Testis (tissue), 3 donors: ENCODE results near the gene MC1R. TPM values are rescaled to one million over a fixed set of nuclear protein-coding genes. Genes with fewer than 3 reads are reported as not detected.
"Not testable (repeated sequence)": the region's sequence is repeated elsewhere in the genome, so short reads cannot be mapped to it uniquely, and the experiment has no call there.

Source experiments
- DNase-seq: peaks from one replicate; pipeline ENCODE4 v3.0.0-alpha.2; 2019
- H3K27ac ChIP-seq, 2 donors: fragments of 200-600 bp; sonication (generic); one replicate each; pipeline ENCODE4 v1.5.1; 2019
- H3K27me3 ChIP-seq: fragments of 200-600 bp; sonication (generic); one replicate; pipeline ENCODE4 v1.5.1; 2019
- H3K36me3 ChIP-seq: fragments of 200-600 bp; sonication (generic); one replicate; pipeline ENCODE4 v1.5.1; 2017; ENCODE audit warnings: low read depth; ENCODE audit errors: missing control alignments
- H3K4me1 ChIP-seq: fragments of 200-600 bp; sonication (generic); one replicate; pipeline ENCODE4 v1.5.1; 2019
- H3K4me3 ChIP-seq, 2 donors: fragments of 200-600 bp; sonication (generic); one replicate each; pipeline ENCODE4 v1.5.1; 2017 to 2019
- H3K9me3 ChIP-seq: fragments of 200-600 bp; sonication (generic); one replicate; pipeline ENCODE4 v1.5.1; 2017
- POLR2A ChIP-seq: fragments of 450-650 bp; IDR thresholded peaks from one replicate; pipeline ENCODE4 v1.6.1; 2017; ENCODE audit warnings: antibody characterized with exemption, mild to moderate bottlenecking, moderate library complexity
- WGBS, 2 donors: methylation state at CpG; one replicate each; pipeline ENCODE4 v1.1.5; 2018; 5-methylcytosine and 5-hydroxymethylcytosine counted together
- intact Hi-C: fragments of 100-400 bp; cut with DNase I; formaldehyde crosslinking; loops from one replicate; pipeline ENCODE4 v1.15.1; 2023; ENCODE audit warnings: low total_unique reads
- polyA plus RNA-seq: library from polyadenylated mRNA; stranded (reverse); fragments of 350-450 nt; fragmentation: Illumina TruSeq; extraction: RNeasy Lipid Tissue Mini Kit (QIAGEN cat#74804); gene quantifications from one replicate; pipeline ENCODE4 v1.2.3, GENCODE V29; 2014; ENCODE audit warnings: low read depth, low replicate concordance; ENCODE audit not compliant: insufficient read depth
- total RNA-seq, 2 donors: library from RNA; depleted of rRNA; stranded (reverse); fragments of >200 nt; gene quantifications; one replicate each; pipeline ENCODE4 v1.2.3, GENCODE V29; 2016
- TF ChIP-seq, protein P1 (sequence below), 3 experiments: fragments of 450-650 bp in 2 of 3; fragments of 200-600 bp in 1 of 3; sonication (generic) in 1 of 3; IDR thresholded peaks; one replicate each; pipeline ENCODE4 v1.5.1; 2016 to 2019; ENCODE audit warnings: antibody characterized with exemption in 3 of 3, mild to moderate bottlenecking in 2 of 3, moderate library complexity in 1 of 3

MC1R gene
- total and polyA plus RNA-seq, 3 donors from 2014 or later = 30.1 to 53.7 (median 40.0) TPM

DNA sequence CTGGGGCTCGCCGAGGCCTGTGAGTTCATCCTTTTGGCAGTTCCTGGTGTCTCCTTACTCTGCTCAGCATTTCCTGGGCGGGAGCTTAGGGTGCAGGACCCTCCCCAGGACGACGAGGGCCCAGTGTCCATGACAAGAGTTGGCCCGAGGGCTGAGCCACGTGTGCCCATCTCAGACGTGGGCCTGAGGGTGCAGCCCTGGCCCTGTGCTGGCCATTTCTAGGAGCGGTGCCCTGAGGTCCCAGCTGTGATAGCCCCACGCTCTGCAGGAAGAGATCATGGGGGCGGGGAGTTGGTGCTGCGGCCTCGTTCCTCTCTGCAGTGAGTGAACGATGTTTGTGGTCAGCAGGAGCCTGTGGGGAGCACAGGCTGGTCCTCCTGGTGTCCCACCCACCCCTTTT is 6.0 kb upstream of the MC1R start:
- H3K27me3 ChIP-seq = no peaks in the 10 kb centered on the region
- no peak for TF ChIP-seq POLR2A
- TF ChIP-seq, protein P1, sequence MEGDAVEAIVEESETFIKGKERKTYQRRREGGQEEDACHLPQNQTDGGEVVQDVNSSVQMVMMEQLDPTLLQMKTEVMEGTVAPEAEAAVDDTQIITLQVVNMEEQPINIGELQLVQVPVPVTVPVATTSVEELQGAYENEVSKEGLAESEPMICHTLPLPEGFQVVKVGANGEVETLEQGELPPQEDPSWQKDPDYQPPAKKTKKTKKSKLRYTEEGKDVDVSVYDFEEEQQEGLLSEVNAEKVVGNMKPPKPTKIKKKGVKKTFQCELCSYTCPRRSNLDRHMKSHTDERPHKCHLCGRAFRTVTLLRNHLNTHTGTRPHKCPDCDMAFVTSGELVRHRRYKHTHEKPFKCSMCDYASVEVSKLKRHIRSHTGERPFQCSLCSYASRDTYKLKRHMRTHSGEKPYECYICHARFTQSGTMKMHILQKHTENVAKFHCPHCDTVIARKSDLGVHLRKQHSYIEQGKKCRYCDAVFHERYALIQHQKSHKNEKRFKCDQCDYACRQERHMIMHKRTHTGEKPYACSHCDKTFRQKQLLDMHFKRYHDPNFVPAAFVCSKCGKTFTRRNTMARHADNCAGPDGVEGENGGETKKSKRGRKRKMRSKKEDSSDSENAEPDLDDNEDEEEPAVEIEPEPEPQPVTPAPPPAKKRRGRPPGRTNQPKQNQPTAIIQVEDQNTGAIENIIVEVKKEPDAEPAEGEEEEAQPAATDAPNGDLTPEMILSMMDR (IDR thresholded peaks at IDR 0.05) = no peak
- intact Hi-C loops = no loop called here
- H3K36me3 ChIP-seq = no peaks in the 10 kb centered on the region
- H3K9me3 ChIP-seq = no peaks in the 10 kb centered on the region
- no peak overlapping the region for H3K27ac ChIP-seq
- 40 to 78% methylated on average over 2 to 14 of the region's 14 CpGs for whole genome bisulfite sequencing, 2 donors
- no peak for DNase-seq
- no peak overlapping the region for H3K4me3 ChIP-seq
- H3K4me1 ChIP-seq = peaks cover 9% of the 10 kb centered on the region

DNA sequence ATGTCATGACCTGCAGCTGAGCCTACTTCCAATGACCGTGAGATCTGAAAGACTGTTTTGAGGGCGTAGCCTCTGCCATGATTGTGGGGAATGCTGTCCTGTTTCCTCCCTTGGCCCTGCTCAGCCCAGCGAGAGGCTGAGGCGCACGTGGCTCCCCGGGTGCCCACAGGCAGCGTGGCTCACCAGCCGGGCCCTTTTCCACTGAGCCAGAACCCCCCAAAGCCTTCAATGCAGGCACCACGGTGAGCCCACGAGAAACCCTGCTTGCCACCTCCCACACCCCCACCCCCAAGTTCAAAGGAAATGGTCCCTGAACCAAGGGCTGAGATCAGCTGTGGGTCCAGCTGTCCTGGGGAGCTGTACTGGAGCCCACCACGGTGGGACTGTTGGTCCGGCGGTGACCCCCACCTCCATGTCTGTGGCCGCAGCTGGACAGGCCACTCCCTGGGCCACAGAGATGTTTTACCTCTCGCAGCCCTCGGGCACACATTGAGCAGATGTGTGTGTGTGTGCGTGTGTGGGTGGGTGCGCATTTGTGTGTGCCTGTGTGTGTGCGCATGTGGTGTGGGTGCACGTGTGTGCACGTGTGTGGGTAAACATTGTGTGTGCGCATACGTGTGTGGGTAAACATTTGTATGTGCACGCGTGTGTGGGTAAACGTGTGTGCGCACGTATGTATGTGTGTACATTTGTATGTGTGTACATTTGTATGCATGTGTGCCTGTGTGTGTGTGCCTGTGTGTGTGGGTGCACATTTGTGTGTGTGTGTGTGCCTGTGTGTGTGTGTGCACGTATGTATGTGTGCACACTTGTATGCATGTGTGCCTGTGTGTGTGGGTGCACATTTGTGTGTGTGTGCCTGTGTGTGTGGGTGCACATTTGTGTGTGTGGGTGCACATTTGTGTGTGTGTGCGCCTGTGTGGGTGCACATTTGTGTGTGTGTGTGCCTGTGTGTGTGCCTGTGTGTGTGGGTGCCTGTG is 5.0 kb upstream of the MC1R start:
- Histone ChIP-seq H3K4me1 (peaks cover 19% of the 10 kb centered on the region), H3K4me3 (no peak overlapping the region), H3K27ac (no peak overlapping the region), H3K27me3 (no peaks in the 10 kb centered on the region), H3K36me3 (no peaks in the 10 kb centered on the region), H3K9me3 (no peaks in the 10 kb centered on the region)
- TF ChIP-seq, protein P1 (IDR thresholded peaks at IDR 0.05) = no peak
- no peak for TF ChIP-seq POLR2A
- no peak for DNase-seq
- intact Hi-C loops = no loop called here
- WGBS, 2 donors = 76 to 83% methylated on average over 28 to 30 of the region's 30 CpGs

DNA sequence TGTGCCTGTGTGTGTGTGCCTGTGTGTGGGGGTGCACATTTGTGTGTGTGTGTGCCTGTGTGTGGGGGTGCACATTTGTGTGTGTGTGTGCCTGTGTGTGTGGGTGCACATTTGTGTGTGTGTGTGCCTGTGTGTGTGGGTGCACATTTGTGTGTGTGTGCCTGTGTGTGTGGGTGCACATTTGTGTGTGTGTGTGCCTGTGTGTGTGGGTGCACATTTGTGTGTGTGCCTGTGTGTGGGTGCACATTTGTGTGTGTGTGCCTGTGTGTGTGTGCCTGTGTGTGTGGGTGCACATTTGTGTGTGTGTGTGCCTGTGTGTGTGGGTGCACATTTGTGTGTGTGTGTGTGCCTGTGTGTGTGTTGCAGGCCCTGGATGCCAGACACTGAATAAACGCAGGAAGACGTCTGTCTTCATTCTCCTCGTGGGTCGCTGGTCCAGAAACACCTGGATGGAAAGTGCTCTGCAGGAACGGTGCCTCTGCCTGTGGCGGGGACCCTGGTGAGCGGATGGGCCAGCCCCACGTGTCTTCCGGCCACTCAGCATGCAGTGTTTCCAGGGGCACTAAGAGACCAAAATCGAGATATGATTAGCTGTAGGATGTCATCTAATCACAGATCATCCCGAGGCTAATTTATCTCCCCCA is 3.9 kb upstream of the MC1R start:
- H3K27ac ChIP-seq, H3K36me3 ChIP-seq, intact Hi-C loops, DNase-seq, H3K27me3 ChIP-seq, H3K9me3 ChIP-seq, H3K4me3 ChIP-seq: not testable (repeated sequence)
- H3K4me1 ChIP-seq = peaks cover 18% of the 10 kb centered on the region
- WGBS, 2 donors = 58 to 66% methylated on average over 11 of the region's 11 CpGs

DNA sequence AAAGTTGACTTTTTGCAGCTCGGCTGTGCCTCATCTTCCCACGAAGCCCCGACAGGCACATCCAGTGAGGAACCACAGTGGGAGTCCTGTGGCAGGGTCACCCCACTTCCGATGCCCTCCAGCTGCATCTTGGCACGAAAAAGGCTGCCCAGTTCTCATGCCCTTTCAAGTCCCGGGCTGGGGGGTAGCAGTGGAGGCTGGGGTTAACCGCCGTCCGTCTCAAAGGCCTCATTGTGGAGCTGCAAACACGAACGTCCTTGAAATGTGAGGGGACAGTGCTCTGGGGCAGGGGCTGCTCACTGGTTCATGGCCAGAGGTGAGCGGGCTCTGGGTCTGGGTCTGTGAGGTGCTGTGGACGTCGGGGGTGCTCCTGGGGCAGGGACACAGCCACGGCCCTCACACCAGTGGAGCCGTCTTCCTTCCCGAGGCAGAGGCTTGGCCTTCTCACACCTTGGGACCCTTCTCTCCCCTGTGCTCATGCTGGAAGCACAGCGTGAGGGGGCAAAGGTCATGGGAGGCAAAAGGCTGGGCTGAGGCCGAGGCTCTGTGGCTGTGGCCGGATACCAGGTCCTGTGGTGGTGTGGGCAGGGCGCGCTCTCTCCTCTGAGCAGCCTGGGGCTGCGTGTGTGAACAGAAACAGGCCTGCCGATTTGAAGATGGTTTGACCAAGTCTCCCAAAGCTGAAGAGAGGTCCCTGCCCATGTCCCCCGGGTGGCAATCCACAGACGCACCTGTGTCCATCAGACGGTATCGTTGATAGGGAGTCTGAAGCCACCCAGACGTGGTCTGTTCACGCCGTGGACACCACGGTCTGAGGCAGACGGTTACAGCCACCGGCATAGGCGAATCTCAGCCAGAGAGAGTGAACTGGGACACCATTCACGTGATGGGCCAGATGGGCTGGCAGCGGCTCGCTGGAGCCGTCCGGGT is 3.1 kb upstream of the MC1R start:
- Histone ChIP-seq H3K4me1 (peaks cover 14% of the 10 kb centered on the region), H3K27ac (no peak overlapping the region), H3K27me3 (no peaks in the 10 kb centered on the region), H3K9me3 (no peaks in the 10 kb centered on the region), H3K4me3 (no peak overlapping the region), H3K36me3 (no peaks in the 10 kb centered on the region)
- WGBS, 2 donors = 84 to 92% methylated on average over 12 to 40 of the region's 40 CpGs
- TF ChIP-seq, protein P1 (IDR thresholded peaks at IDR 0.05) = no peak
- no peak for TF ChIP-seq POLR2A
- intact Hi-C loops = no loop called here
- DNase-seq = no peak
